ENCODE results near the gene SH3RF1.

DNA sequence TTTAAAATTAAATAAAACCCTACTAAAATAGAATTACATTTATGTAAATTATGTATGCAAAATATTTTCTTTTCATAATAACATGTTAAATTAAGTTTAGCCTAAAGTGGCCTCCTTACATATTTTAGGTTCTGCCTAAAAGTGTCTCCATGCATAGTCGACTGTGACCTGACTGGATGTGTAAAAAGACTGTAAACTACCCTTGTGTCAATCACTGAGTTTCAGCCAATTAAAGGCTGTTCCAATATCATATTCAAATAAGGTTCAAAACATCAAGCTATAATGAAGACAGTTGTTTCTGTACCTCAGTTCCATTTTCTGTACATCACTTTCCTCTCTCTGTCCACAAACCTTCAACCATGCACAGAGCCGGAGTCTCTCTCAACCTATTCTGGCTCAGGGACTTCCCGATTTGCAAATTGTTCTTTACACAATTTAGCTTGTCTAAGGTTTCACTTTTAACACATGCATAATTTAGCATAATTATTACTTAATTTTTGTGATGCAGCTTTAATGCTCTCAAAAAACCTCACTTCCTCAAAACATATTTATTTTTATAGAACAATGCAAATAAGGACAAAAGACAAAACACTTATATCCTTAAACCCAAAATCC lies 60.1 kb downstream of the SH3RF1 start:
- TF ChIP-seq, protein P1, sequence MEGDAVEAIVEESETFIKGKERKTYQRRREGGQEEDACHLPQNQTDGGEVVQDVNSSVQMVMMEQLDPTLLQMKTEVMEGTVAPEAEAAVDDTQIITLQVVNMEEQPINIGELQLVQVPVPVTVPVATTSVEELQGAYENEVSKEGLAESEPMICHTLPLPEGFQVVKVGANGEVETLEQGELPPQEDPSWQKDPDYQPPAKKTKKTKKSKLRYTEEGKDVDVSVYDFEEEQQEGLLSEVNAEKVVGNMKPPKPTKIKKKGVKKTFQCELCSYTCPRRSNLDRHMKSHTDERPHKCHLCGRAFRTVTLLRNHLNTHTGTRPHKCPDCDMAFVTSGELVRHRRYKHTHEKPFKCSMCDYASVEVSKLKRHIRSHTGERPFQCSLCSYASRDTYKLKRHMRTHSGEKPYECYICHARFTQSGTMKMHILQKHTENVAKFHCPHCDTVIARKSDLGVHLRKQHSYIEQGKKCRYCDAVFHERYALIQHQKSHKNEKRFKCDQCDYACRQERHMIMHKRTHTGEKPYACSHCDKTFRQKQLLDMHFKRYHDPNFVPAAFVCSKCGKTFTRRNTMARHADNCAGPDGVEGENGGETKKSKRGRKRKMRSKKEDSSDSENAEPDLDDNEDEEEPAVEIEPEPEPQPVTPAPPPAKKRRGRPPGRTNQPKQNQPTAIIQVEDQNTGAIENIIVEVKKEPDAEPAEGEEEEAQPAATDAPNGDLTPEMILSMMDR (IDR thresholded peaks at IDR 0.05 in 2 of 3, conservative IDR thresholded peaks at IDR 0.05 in 1 of 3; ENCODE audit: control insufficient read depth in 2 of 3, extremely low read depth in 1 of 3, insufficient read depth in 1 of 3, low read depth in 3 of 3, low read length in 3 of 3): no peak
- TF ChIP-seq SMC3 (IDR thresholded peaks at IDR 0.05; ENCODE audit: borderline replicate concordance, low read length) (no peak), DPF2 (IDR thresholded peaks at IDR 0.05) (no peak), TAF1 (IDR thresholded peaks at IDR 0.05; ENCODE audit: borderline replicate concordance, low read depth, low read length) (no peak), CBX5 (IDR thresholded peaks at IDR 0.05; ENCODE audit: low read depth) (no peak), ZZZ3 (IDR thresholded peaks at IDR 0.05; ENCODE audit: control insufficient read depth, insufficient read length, low read depth) (no peak), BRCA1 (IDR thresholded peaks at IDR 0.05; ENCODE audit: low read depth, low read length) (no peak), MXI1 (IDR thresholded peaks at IDR 0.05; ENCODE audit: low read depth, low read length) (no peak), MEF2A (IDR thresholded peaks at IDR 0.05; ENCODE audit: insufficient read depth, low read depth, low read length) (peak; percentile 65; the same call in 1 of the 2 replicates), ZNF274 (IDR thresholded peaks at IDR 0.05; ENCODE audit: insufficient read depth, insufficient read length) (no peak), POU2F2 (IDR thresholded peaks at IDR 0.05; ENCODE audit: borderline replicate concordance, low read depth, low read length) (peak; percentile 81; the same call in 2 of the 3 replicates), NR2C2 (IDR thresholded peaks at IDR 0.05; ENCODE audit: borderline replicate concordance, control insufficient read depth, insufficient read length, low read depth) (no peak)
- TF ChIP-seq, protein P2, sequence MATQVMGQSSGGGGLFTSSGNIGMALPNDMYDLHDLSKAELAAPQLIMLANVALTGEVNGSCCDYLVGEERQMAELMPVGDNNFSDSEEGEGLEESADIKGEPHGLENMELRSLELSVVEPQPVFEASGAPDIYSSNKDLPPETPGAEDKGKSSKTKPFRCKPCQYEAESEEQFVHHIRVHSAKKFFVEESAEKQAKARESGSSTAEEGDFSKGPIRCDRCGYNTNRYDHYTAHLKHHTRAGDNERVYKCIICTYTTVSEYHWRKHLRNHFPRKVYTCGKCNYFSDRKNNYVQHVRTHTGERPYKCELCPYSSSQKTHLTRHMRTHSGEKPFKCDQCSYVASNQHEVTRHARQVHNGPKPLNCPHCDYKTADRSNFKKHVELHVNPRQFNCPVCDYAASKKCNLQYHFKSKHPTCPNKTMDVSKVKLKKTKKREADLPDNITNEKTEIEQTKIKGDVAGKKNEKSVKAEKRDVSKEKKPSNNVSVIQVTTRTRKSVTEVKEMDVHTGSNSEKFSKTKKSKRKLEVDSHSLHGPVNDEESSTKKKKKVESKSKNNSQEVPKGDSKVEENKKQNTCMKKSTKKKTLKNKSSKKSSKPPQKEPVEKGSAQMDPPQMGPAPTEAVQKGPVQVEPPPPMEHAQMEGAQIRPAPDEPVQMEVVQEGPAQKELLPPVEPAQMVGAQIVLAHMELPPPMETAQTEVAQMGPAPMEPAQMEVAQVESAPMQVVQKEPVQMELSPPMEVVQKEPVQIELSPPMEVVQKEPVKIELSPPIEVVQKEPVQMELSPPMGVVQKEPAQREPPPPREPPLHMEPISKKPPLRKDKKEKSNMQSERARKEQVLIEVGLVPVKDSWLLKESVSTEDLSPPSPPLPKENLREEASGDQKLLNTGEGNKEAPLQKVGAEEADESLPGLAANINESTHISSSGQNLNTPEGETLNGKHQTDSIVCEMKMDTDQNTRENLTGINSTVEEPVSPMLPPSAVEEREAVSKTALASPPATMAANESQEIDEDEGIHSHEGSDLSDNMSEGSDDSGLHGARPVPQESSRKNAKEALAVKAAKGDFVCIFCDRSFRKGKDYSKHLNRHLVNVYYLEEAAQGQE (IDR thresholded peaks at IDR 0.05; ENCODE audit: low read depth, low read length): no peak

All from GM12878 (cell line).